IMR-90 (cell line): Measurements from ENCODE around the gene INTS12. TPM values are rescaled to one million over a fixed set of nuclear protein-coding genes. Genes with fewer than 3 reads are reported as not detected.

ENCODE experiments used
- ATAC-seq: fragments of 200-7000 bp; cut with Tn5 transposase; 2 replicates; pipeline ENCODE4 v1.9.1; 2020; ENCODE audit warnings: low read depth, mild to moderate bottlenecking, moderate library complexity
- BruUV-seq: library from RNA; stranded (reverse); fragments of 400-500 nt; replicated peaks from 2 replicates; lab custom pipeline; 2021; lab: Mats Ljungman, UMichigan
- CTCF ChIA-PET: fragments of 300-600 bp; formaldehyde crosslinking; extraction: SDS; loops from one replicate; lab custom pipeline; 2021; ENCODE audit warnings: antibody characterized with exemption; lab: Yijun Ruan, JAX
- POLR2A ChIA-PET: fragments of 300-600 bp; sonication (Branson Sonifier 250); formaldehyde crosslinking; loops from one replicate; lab custom pipeline; 2022; ENCODE audit warnings: antibody characterized with exemption; ENCODE audit not compliant: unreplicated experiment; lab: Charles Lee
- DNase-seq: peaks from one replicate; pipeline ENCODE4 v3.0.0; 2013
- H2AFZ ChIP-seq: replicated peaks from 2 replicates; pipeline ENCODE3; 2013; ENCODE audit warnings: low read length, mild to moderate bottlenecking; ENCODE audit not compliant: poor library complexity
- H2AK5ac ChIP-seq: 2 replicates; pipeline ENCODE4 v1.6.1; 2013; ENCODE audit warnings: low read depth, low read length, inconsistent platforms
- H2AK9ac ChIP-seq: replicated peaks from 2 replicates; pipeline ENCODE3; 2013; ENCODE audit warnings: mild to moderate bottlenecking, low read depth, low read length, moderate library complexity; ENCODE audit not compliant: poor library complexity
- H2BK120ac ChIP-seq: 2 replicates; pipeline ENCODE4 v1.6.1; 2013; ENCODE audit warnings: low read depth, low read length, inconsistent platforms
- H2BK15ac ChIP-seq: 3 replicates; pipeline ENCODE4 v1.6.1; 2013; ENCODE audit warnings: low read depth, low read length, inconsistent platforms
- H2BK20ac ChIP-seq: 2 replicates; pipeline ENCODE4 v1.6.1; 2013; ENCODE audit warnings: low read depth, mild to moderate bottlenecking, inconsistent platforms, low read length, moderate library complexity
- H2BK5ac ChIP-seq: 2 replicates; pipeline ENCODE4 v1.6.1; 2013; ENCODE audit warnings: mild to moderate bottlenecking, low read depth, low read length, inconsistent platforms; ENCODE audit not compliant: poor library complexity, severe bottlenecking
- H3K14ac ChIP-seq: replicated peaks from 2 replicates; pipeline ENCODE4 v1.6.1; 2013; ENCODE audit warnings: low read depth, low read length, inconsistent platforms
- H3K18ac ChIP-seq: 2 replicates; pipeline ENCODE4 v1.6.1; 2013; ENCODE audit warnings: low read depth, low read length, control low read depth
- H3K23ac ChIP-seq: 2 replicates; pipeline ENCODE4 v1.6.1; 2013; ENCODE audit warnings: low read depth, low read length, inconsistent platforms
- H3K27ac ChIP-seq: 2 replicates; pipeline ENCODE4 v1.5.1; 2013; ENCODE audit warnings: mild to moderate bottlenecking, control low read depth, low read length; ENCODE audit not compliant: insufficient read depth
- H3K27me3 ChIP-seq: 2 replicates; pipeline ENCODE4 v1.6.1; 2013; ENCODE audit warnings: low read length; ENCODE audit not compliant: control insufficient read depth, insufficient read depth
- H3K36me3 ChIP-seq: 2 replicates; pipeline ENCODE4 v1.6.1; 2013; ENCODE audit warnings: low read length, mixed read lengths; ENCODE audit not compliant: control insufficient read depth, insufficient read depth
- H3K4ac ChIP-seq: 2 replicates; pipeline ENCODE4 v1.6.1; 2013; ENCODE audit warnings: low read depth, low read length, inconsistent platforms
- H3K4me1 ChIP-seq: 2 replicates; pipeline ENCODE4 v1.6.1; 2013; ENCODE audit warnings: low read length, mixed read lengths; ENCODE audit not compliant: control insufficient read depth, insufficient read depth
- H3K4me2 ChIP-seq: 2 replicates; pipeline ENCODE4 v1.6.1; 2013; ENCODE audit warnings: low read depth, mild to moderate bottlenecking, control low read depth, low read length, moderate library complexity
- H3K4me3 ChIP-seq: 2 replicates; pipeline ENCODE4 v1.5.1; 2013; ENCODE audit warnings: low read depth, mild to moderate bottlenecking, control low read depth, low read length, moderate library complexity; ENCODE audit not compliant: insufficient read depth
- H3K56ac ChIP-seq: 2 replicates; pipeline ENCODE4 v1.6.1; 2013; ENCODE audit warnings: low read length, inconsistent platforms; ENCODE audit not compliant: insufficient read depth; ENCODE audit errors: extremely low read depth
- H3K79me1 ChIP-seq, 2 experiments: 2 replicates each; pipeline ENCODE4 v1.6.1; 2013; ENCODE audit warnings: low read length in 2 of 2, inconsistent platforms in 1 of 2, low read depth in 1 of 2
- H3K9ac ChIP-seq: 2 replicates; pipeline ENCODE4 v1.6.1; 2013; ENCODE audit warnings: low read depth, low read length, control low read depth
- H3K9me1 ChIP-seq: 2 replicates; pipeline ENCODE4 v1.6.1; 2013; ENCODE audit warnings: low read length, inconsistent platforms; ENCODE audit not compliant: insufficient read depth
- H3K9me3 ChIP-seq: 2 replicates; pipeline ENCODE4 v1.6.1; 2013; ENCODE audit warnings: low read length; ENCODE audit not compliant: control insufficient read depth, insufficient read depth
- H4K20me1 ChIP-seq: 2 replicates; pipeline ENCODE4 v1.6.1; 2013; ENCODE audit warnings: low read length, inconsistent platforms; ENCODE audit not compliant: insufficient read depth
- H4K5ac ChIP-seq: 2 replicates; pipeline ENCODE4 v1.6.1; 2013; ENCODE audit warnings: mild to moderate bottlenecking, low read depth, low read length, control low read depth
- H4K8ac ChIP-seq, 2 experiments: 2 replicates each; pipeline ENCODE4 v1.6.1; 2013; ENCODE audit warnings: low read depth in 2 of 2, low read length in 2 of 2, control low read depth in 1 of 2, inconsistent platforms in 1 of 2
- H4K91ac ChIP-seq: 2 replicates; pipeline ENCODE4 v1.6.1; 2013; ENCODE audit warnings: low read depth, low read length, inconsistent platforms; ENCODE audit not compliant: insufficient read depth
- BHLHE40 ChIP-seq: fragments of 150-350 bp; IDR thresholded peaks from 2 replicates; pipeline ENCODE4 v1.6.1; 2016; ENCODE audit warnings: mild to moderate bottlenecking, low read depth, low read length
- CEBPB ChIP-seq: IDR thresholded peaks from 2 replicates; pipeline ENCODE4 v1.6.1; 2012; ENCODE audit warnings: low read depth, low read length, improper control_type of control experiment
- CHD1 ChIP-seq: IDR thresholded peaks from 2 replicates; pipeline ENCODE4 v1.6.1; 2012; ENCODE audit warnings: low read depth, low read length, improper control_type of control experiment
- FOS ChIP-seq: fragments of 150-350 bp; IDR thresholded peaks from 2 replicates; pipeline ENCODE4 v1.6.1; 2016; ENCODE audit warnings: low read depth, low read length
- MAFK ChIP-seq: IDR thresholded peaks from 2 replicates; pipeline ENCODE4 v1.6.1; 2012; ENCODE audit warnings: low read depth, low read length, improper control_type of control experiment
- MAZ ChIP-seq: IDR thresholded peaks from 2 replicates; pipeline ENCODE4 v1.6.1; 2012; ENCODE audit warnings: low read depth, mild to moderate bottlenecking, low read length, improper control_type of control experiment, moderate library complexity, borderline replicate concordance
- MXI1 ChIP-seq: IDR thresholded peaks from 2 replicates; pipeline ENCODE4 v1.6.1; 2012; ENCODE audit warnings: low read depth, mild to moderate bottlenecking, low read length, moderate library complexity, borderline replicate concordance
- NFE2L2 ChIP-seq: fragments of 150-350 bp; IDR thresholded peaks from 2 replicates; pipeline ENCODE4 v1.6.1; 2016; ENCODE audit warnings: low read depth, mild to moderate bottlenecking, low read length
- POLR2A ChIP-seq: IDR thresholded peaks from 2 replicates; pipeline ENCODE4 v1.6.1; 2012; ENCODE audit warnings: mild to moderate bottlenecking, low read depth, low read length
- RAD21 ChIP-seq: IDR thresholded peaks from 2 replicates; pipeline ENCODE4 v1.6.1; 2012; ENCODE audit warnings: low read length, improper control_type of control experiment
- RCOR1 ChIP-seq: IDR thresholded peaks from 2 replicates; pipeline ENCODE4 v1.6.1; 2012; ENCODE audit warnings: mild to moderate bottlenecking, low read length, improper control_type of control experiment; ENCODE audit not compliant: insufficient replicate concordance
- RFX5 ChIP-seq: IDR thresholded peaks from 2 replicates; pipeline ENCODE4 v1.8.0; 2012; ENCODE audit warnings: low read depth, mild to moderate bottlenecking, low read length, moderate library complexity
- SMC3 ChIP-seq: fragments of 150-350 bp; IDR thresholded peaks from 2 replicates; pipeline ENCODE4 v1.6.1; 2016; ENCODE audit warnings: low read depth, mild to moderate bottlenecking, antibody characterized with exemption, low read length, moderate library complexity
- WGBS, 2 experiments: methylation state at CpG; one replicate each; pipeline versions ENCODE4 v1.1.5 to v1.1.7; 2013; ENCODE audit warnings: missing lambda C conversion rate in 2 of 2; ENCODE audit not compliant: insufficient read length in 1 of 2; ENCODE audit errors: extremely low coverage in 2 of 2; 5-methylcytosine and 5-hydroxymethylcytosine counted together
- dilution Hi-C: fragments of 300-500 bp; cut with HindIII; formaldehyde crosslinking; loops from one replicate; pipeline ENCODE4 v1.14.3; 2018; ENCODE audit warnings: low sequenced_read_pairs; ENCODE audit not compliant: unreplicated experiment
- in situ Hi-C: fragments of 300-500 bp; cut with MboI; formaldehyde crosslinking; loops from 3 replicates; pipeline ENCODE4 v1.14.3; 2019; ENCODE audit warnings: low sequenced_read_pairs, inconsistent platforms, mixed read lengths
- intact Hi-C: fragments of 100-400 bp; cut with micrococcal nuclease; formaldehyde crosslinking; loops from 2 replicates; pipeline ENCODE4 v1.10.0; 2022
- polyA plus RNA-seq, 3 experiments: library from polyadenylated mRNA; depleted of rRNA; stranded (reverse); fragments of >200 nt; gene quantifications; 2 replicates each; pipeline ENCODE4 v1.2.3, GENCODE V29; 2012; ENCODE audit warnings: low replicate concordance in 1 of 3
- total RNA-seq: library from RNA; depleted of rRNA; stranded (reverse); fragments of >200 nt; gene quantifications from 2 replicates; pipeline ENCODE4 v1.2.3, GENCODE V29; 2012
- TF ChIP-seq, protein P1 (sequence below): fragments of 150-350 bp; IDR thresholded peaks from 2 replicates; pipeline ENCODE4 v1.6.1; 2017; ENCODE audit warnings: mild to moderate bottlenecking, antibody characterized with exemption, low read length, low read depth
- TF ChIP-seq, protein P2 (sequence below): fragments of 150-350 bp; IDR thresholded peaks from 2 replicates; pipeline ENCODE4 v1.6.1; 2016; ENCODE audit warnings: low read depth, mild to moderate bottlenecking, low read length, moderate library complexity, borderline replicate concordance

The INTS12 gene
- total and polyA plus RNA-seq, 2 of the 4 experiments (the other 2 are of a cell fraction): 27.5 to 36.0 TPM

DNA sequence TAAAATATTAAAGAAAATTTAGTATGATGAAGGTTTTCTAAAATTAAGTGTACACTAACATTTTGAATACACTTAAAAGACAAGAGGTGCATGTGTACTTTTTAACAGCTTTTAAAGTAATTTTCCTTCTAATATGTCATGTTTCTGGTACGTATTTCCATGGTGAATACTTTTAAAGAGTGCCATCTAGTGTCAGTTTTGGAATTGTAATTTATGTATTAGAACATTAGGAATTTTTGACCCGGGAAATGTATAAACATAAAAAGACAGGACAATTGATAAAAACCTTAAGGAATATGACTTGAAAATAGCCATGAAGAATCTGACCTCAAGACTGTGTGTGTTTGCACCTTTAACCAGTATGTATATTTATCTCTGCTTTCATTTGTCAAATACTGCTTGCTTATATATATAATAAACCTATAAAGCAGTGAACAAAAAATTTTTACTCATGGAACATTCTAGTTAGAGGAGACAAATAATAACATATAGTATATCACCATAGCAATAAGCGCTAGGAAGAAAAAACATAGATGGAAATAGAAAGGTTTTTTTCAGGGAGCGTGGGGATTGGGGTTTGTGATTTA is 7.3 kb upstream of the INTS12 start:
- Histone ChIP-seq H3K9me3 (no peaks in the 10 kb centered on the region), H3K9ac (no peak overlapping the region), H3K56ac (no peak overlapping the region), H2BK20ac (no peak overlapping the region), H3K18ac (no peak overlapping the region), H3K4me1 (no peaks in the 10 kb centered on the region), H3K4me2 (peak overlapping the region; percentile 61; the same call in 1 of the 2 replicates), H4K8ac (no peak overlapping the region), H2BK5ac (no peak overlapping the region), H3K23ac (no peak overlapping the region), H2AK9ac (no peak overlapping the region), H2AFZ (no peak overlapping the region), H3K27me3 (no peaks in the 10 kb centered on the region), H3K9me1 (no peaks in the 10 kb centered on the region), H3K27ac (no peak overlapping the region), H2BK15ac (no peak overlapping the region), H2AK5ac (no peak overlapping the region), H3K79me1 (peaks cover 5 to 12% of the 10 kb centered on the region in 2 experiments; a peak in 2 of 4 replicates), H4K91ac (no peak overlapping the region), H4K5ac (no peak overlapping the region), H3K36me3 (peaks cover 3% of the 10 kb centered on the region; the same call in 1 of the 2 replicates), H3K4me3 (no peak overlapping the region), H2BK120ac (no peak overlapping the region), H3K14ac (no peak overlapping the region), H4K20me1 (no peaks in the 10 kb centered on the region), H3K4ac (no peak overlapping the region)
- ChIA-PET POLR2A (no interaction called here), CTCF (interaction anchor here (0.7 kb wide), 1 partner anchor 11 kb away, joined by 3 read pairs; no protein-coding TSS in a partner anchor)
- 100% methylated on average over 1 of the region's 4 CpGs; no CpG with 5 or more reads in 1 of the 2 experiments for WGBS, 2 experiments
- 0 out of 2 replicates have a peak, but pooled peaks have one; percentile 42 for ATAC-seq
- peak; percentile 45 for DNase-seq
- BruUV-seq: no TSS peak
- in situ Hi-C loops: no loop called here
- dilution Hi-C loops: no loop called here
- intact Hi-C loops: loop anchor here (5.0 kb wide), 1 partner anchor 193 kb away; no protein-coding TSS in a partner anchor
- TF ChIP-seq MAZ: no peak
- no peak for TF ChIP-seq POLR2A
- no peak for TF ChIP-seq MAFK
- TF ChIP-seq, protein P1, sequence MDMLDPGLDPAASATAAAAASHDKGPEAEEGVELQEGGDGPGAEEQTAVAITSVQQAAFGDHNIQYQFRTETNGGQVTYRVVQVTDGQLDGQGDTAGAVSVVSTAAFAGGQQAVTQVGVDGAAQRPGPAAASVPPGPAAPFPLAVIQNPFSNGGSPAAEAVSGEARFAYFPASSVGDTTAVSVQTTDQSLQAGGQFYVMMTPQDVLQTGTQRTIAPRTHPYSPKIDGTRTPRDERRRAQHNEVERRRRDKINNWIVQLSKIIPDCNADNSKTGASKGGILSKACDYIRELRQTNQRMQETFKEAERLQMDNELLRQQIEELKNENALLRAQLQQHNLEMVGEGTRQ: no peak
- no peak for TF ChIP-seq CEBPB
- TF ChIP-seq RFX5: no peak
- TF ChIP-seq, protein P2, sequence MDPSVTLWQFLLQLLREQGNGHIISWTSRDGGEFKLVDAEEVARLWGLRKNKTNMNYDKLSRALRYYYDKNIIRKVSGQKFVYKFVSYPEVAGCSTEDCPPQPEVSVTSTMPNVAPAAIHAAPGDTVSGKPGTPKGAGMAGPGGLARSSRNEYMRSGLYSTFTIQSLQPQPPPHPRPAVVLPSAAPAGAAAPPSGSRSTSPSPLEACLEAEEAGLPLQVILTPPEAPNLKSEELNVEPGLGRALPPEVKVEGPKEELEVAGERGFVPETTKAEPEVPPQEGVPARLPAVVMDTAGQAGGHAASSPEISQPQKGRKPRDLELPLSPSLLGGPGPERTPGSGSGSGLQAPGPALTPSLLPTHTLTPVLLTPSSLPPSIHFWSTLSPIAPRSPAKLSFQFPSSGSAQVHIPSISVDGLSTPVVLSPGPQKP: no peak
- no peak for TF ChIP-seq MXI1
- no peak for TF ChIP-seq FOS
- TF ChIP-seq BHLHE40: no peak
- TF ChIP-seq RAD21: peak; percentile 39
- peak; percentile 31; the same call in 1 of the 2 replicates for TF ChIP-seq SMC3
- no peak for TF ChIP-seq NFE2L2
- TF ChIP-seq CHD1: no peak
- no peak for TF ChIP-seq RCOR1
